Measurements from ENCODE around the gene OTULINL. TPM values are rescaled to one million over a fixed set of nuclear protein-coding genes. Genes with fewer than 3 reads are reported as not detected.

OTULINL gene
- total and polyA plus RNA-seq, 2 donors (not counting 1 experiment from before 2014, with no cell fraction given) = 0.17 to 2.4 TPM

DNA sequence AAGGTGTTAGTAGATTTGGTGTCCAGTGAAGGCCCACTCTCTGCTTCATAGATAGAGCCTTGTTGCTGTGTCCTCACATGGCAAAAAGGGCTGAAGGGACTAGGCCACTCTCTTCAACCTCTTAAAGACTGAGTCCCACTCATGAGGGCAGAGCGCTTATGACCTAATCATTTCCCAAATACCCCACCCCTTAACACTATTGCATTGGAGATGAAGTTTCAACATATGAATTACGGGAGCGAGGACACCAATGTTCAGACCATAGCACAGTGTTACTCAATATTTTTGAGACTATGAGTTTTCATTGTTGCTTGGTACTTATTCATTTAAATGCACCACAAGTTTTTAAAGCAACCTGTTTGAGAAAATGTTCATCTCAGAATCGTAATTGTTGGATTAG lies 8.8 kb upstream of the OTULINL start:
- TF ChIP-seq, protein P1, sequence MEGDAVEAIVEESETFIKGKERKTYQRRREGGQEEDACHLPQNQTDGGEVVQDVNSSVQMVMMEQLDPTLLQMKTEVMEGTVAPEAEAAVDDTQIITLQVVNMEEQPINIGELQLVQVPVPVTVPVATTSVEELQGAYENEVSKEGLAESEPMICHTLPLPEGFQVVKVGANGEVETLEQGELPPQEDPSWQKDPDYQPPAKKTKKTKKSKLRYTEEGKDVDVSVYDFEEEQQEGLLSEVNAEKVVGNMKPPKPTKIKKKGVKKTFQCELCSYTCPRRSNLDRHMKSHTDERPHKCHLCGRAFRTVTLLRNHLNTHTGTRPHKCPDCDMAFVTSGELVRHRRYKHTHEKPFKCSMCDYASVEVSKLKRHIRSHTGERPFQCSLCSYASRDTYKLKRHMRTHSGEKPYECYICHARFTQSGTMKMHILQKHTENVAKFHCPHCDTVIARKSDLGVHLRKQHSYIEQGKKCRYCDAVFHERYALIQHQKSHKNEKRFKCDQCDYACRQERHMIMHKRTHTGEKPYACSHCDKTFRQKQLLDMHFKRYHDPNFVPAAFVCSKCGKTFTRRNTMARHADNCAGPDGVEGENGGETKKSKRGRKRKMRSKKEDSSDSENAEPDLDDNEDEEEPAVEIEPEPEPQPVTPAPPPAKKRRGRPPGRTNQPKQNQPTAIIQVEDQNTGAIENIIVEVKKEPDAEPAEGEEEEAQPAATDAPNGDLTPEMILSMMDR (conservative IDR thresholded peaks at IDR 0.05 in 1 of 2, IDR thresholded peaks at IDR 0.05 in 1 of 2; ENCODE audit: low read depth in 1 of 2, low read length in 2 of 2) = no peak
- TF ChIP-seq EZH2 (IDR thresholded peaks at IDR 0.05; ENCODE audit: low read length, missing control alignments) = no peak
- Histone ChIP-seq H3K9me3 (ENCODE audit: control insufficient read depth, insufficient read depth, low read depth, low read length) (no peaks in the 10 kb centered on the region), H3K4me3 (replicated peaks in 1 of 4; ENCODE audit: control extremely low read depth in 1 of 4, insufficient read depth in 1 of 4, low read depth in 3 of 4, low read length in 4 of 4) (no peak overlapping the region), H4K20me1 (ENCODE audit: control insufficient read depth, extremely low read depth, insufficient read depth, low read length) (no peaks in the 10 kb centered on the region), H3K79me2 (ENCODE audit: control insufficient read depth, insufficient read depth, low read length) (no peaks in the 10 kb centered on the region), H3K27me3 (ENCODE audit: control insufficient read depth, insufficient read depth, low read length) (no peaks in the 10 kb centered on the region), H3K4me2 (ENCODE audit: extremely low read depth, insufficient read depth, low read length) (no peak overlapping the region), H3K36me3 (ENCODE audit: control insufficient read depth, insufficient read depth, low read length) (no peaks in the 10 kb centered on the region), H3K27ac (ENCODE audit: insufficient read depth, low read length) (no peak overlapping the region), H3K4me1 (ENCODE audit: control insufficient read depth, extremely low read depth, insufficient read depth, low read length) (no peaks in the 10 kb centered on the region), H2AFZ (ENCODE audit: low read length) (no peak overlapping the region), H3K9ac (ENCODE audit: insufficient read depth, low read length) (no peak overlapping the region)
- DNase-seq (ENCODE audit: low read depth in 2 of 2) = no peak

DNA sequence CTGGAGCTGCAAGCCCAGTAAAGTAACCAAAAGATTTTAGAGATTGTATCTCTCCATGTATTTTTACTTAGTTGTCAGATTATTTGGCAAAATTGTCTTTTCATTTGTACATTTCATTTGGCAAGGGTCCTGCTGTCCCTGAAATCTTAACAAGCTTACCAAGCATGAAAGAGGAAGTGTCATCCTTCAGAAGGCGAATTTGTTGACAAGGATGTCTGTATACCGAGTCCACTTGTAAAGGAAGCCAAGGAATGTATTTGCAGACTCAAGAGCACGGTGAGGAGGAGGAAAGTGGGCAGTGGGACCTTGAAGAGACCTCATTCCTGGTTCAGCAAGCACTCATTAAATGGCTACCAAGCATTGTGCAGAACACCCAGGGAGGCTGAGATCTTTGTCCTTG lies 7.5 kb upstream of the OTULINL start:
- Histone ChIP-seq H3K36me3 (ENCODE audit: control insufficient read depth, insufficient read depth, low read length) (no peaks in the 10 kb centered on the region), H3K27ac (ENCODE audit: insufficient read depth, low read length) (no peak overlapping the region), H3K9ac (ENCODE audit: insufficient read depth, low read length) (no peak overlapping the region), H4K20me1 (ENCODE audit: control insufficient read depth, extremely low read depth, insufficient read depth, low read length) (no peaks in the 10 kb centered on the region), H3K4me2 (ENCODE audit: extremely low read depth, insufficient read depth, low read length) (no peak overlapping the region), H3K4me3 (replicated peaks in 1 of 4; ENCODE audit: control extremely low read depth in 1 of 4, insufficient read depth in 1 of 4, low read depth in 3 of 4, low read length in 4 of 4) (no peak overlapping the region), H3K27me3 (ENCODE audit: control insufficient read depth, insufficient read depth, low read length) (no peaks in the 10 kb centered on the region), H3K9me3 (ENCODE audit: control insufficient read depth, insufficient read depth, low read depth, low read length) (no peaks in the 10 kb centered on the region), H2AFZ (ENCODE audit: low read length) (no peak overlapping the region), H3K4me1 (ENCODE audit: control insufficient read depth, extremely low read depth, insufficient read depth, low read length) (no peaks in the 10 kb centered on the region), H3K79me2 (ENCODE audit: control insufficient read depth, insufficient read depth, low read length) (no peaks in the 10 kb centered on the region)
- TF ChIP-seq, protein P1 (conservative IDR thresholded peaks at IDR 0.05 in 1 of 2, IDR thresholded peaks at IDR 0.05 in 1 of 2; ENCODE audit: low read depth in 1 of 2, low read length in 2 of 2) = no peak
- no peak for TF ChIP-seq EZH2 (IDR thresholded peaks at IDR 0.05; ENCODE audit: low read length, missing control alignments)
- DNase-seq (ENCODE audit: low read depth in 2 of 2) = no peak

DNA sequence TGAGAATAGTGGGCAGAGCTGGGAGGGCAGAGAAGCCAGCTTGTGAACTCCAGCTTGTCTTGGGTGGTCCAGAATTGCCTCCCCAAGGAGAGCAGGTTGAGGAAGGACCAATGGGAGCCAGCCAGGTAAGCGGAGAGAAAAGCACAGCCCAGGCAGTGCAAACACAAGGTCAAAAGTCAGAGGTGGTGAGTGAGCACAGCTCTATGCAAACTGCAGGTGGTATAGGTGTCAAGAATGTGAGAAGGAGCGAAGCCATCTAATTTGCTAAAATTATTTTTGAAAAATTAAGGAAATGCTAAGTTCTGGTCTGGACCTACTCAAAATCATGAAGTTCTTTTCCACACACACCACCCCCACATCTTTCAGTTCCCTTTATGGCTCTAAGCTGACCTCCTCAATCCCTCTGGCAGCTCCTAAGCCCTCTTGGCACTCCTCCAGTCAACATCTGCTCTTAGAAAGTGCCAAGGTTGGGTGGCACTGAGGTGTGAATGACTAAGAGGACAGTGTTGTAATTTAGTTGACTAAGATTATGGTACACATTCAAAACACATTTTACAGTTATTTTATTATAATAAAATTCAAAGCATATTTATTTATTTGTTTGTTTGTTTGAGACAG lies 6.6 kb upstream of the OTULINL start:
- Histone ChIP-seq H2AFZ (ENCODE audit: low read length) (no peak overlapping the region), H3K9ac (ENCODE audit: insufficient read depth, low read length) (no peak overlapping the region), H3K4me3 (replicated peaks in 1 of 4; ENCODE audit: control extremely low read depth in 1 of 4, insufficient read depth in 1 of 4, low read depth in 3 of 4, low read length in 4 of 4) (no peak overlapping the region), H4K20me1 (ENCODE audit: control insufficient read depth, extremely low read depth, insufficient read depth, low read length) (no peaks in the 10 kb centered on the region), H3K36me3 (ENCODE audit: control insufficient read depth, insufficient read depth, low read length) (no peaks in the 10 kb centered on the region), H3K79me2 (ENCODE audit: control insufficient read depth, insufficient read depth, low read length) (no peaks in the 10 kb centered on the region), H3K9me3 (ENCODE audit: control insufficient read depth, insufficient read depth, low read depth, low read length) (no peaks in the 10 kb centered on the region), H3K27ac (ENCODE audit: insufficient read depth, low read length) (no peak overlapping the region), H3K4me1 (ENCODE audit: control insufficient read depth, extremely low read depth, insufficient read depth, low read length) (no peaks in the 10 kb centered on the region), H3K4me2 (ENCODE audit: extremely low read depth, insufficient read depth, low read length) (no peak overlapping the region), H3K27me3 (ENCODE audit: control insufficient read depth, insufficient read depth, low read length) (no peaks in the 10 kb centered on the region)
- TF ChIP-seq, protein P1 (conservative IDR thresholded peaks at IDR 0.05 in 1 of 2, IDR thresholded peaks at IDR 0.05 in 1 of 2; ENCODE audit: low read depth in 1 of 2, low read length in 2 of 2) = no peak
- TF ChIP-seq EZH2 (IDR thresholded peaks at IDR 0.05; ENCODE audit: low read length, missing control alignments) = no peak
- DNase-seq (ENCODE audit: low read depth in 2 of 2) = no peak

All from fibroblast of lung (primary cell).